Neuronal stem cell (in vitro differentiated cells): ENCODE data around the gene SARS1.

ENCODE experiments used
- DNase-seq: peaks from one replicate; pipeline ENCODE4 v3.0.0-alpha.2; 2013; ENCODE audit warnings: low spot score
- H2AFZ ChIP-seq: one replicate; pipeline ENCODE4 v1.6.1; 2013; ENCODE audit warnings: mild to moderate bottlenecking, low read length, inconsistent platforms
- H2AK5ac ChIP-seq: 2 replicates; pipeline ENCODE4 v1.6.1; 2013; ENCODE audit warnings: low read depth, mild to moderate bottlenecking, inconsistent platforms, low read length, moderate library complexity, mixed read lengths
- H2BK120ac ChIP-seq: 2 replicates; pipeline ENCODE4 v1.6.1; 2013; ENCODE audit warnings: low read depth, mild to moderate bottlenecking, inconsistent platforms, low read length, moderate library complexity, mixed read lengths
- H2BK12ac ChIP-seq: one replicate; pipeline ENCODE4 v1.6.1; 2013; ENCODE audit warnings: low read length, inconsistent platforms
- H2BK15ac ChIP-seq: 2 replicates; pipeline ENCODE4 v1.6.1; 2013; ENCODE audit warnings: mild to moderate bottlenecking, low read length, inconsistent platforms, mixed read lengths
- H2BK5ac ChIP-seq: one replicate; pipeline ENCODE4 v1.6.1; 2013; ENCODE audit warnings: inconsistent platforms, mild to moderate bottlenecking, low read length, moderate library complexity
- H3K14ac ChIP-seq: one replicate; pipeline ENCODE4 v1.6.1; 2013; ENCODE audit warnings: low read length, inconsistent platforms
- H3K18ac ChIP-seq: 2 replicates; pipeline ENCODE4 v1.6.1; 2013; ENCODE audit warnings: low read length, inconsistent platforms
- H3K23ac ChIP-seq: 2 replicates; pipeline ENCODE4 v1.6.1; 2013; ENCODE audit warnings: low read depth, mild to moderate bottlenecking, mixed read lengths, low read length, inconsistent platforms; ENCODE audit not compliant: poor library complexity
- H3K27ac ChIP-seq: replicated peaks from 3 replicates; pipeline ENCODE4 v1.5.1; 2013; ENCODE audit warnings: low read length, inconsistent platforms
- H3K27me3 ChIP-seq, 3 experiments: 2 replicates each; pipeline ENCODE4 v1.6.1; 2013; ENCODE audit warnings: low read length in 3 of 3, mild to moderate bottlenecking in 2 of 3, inconsistent platforms in 1 of 3, low read depth in 1 of 3, mixed read lengths in 1 of 3, moderate library complexity in 1 of 3; ENCODE audit not compliant: control insufficient read depth in 3 of 3, insufficient read depth in 3 of 3
- H3K36me3 ChIP-seq, 2 donors: replicated peaks in 1 of 2; 2 replicates each; pipeline ENCODE4 v1.6.1; 2013; ENCODE audit warnings: low read length in 2 of 2; ENCODE audit not compliant: control insufficient read depth in 2 of 2, insufficient read depth in 2 of 2
- H3K4ac ChIP-seq: 2 replicates; pipeline ENCODE4 v1.6.1; 2013; ENCODE audit warnings: inconsistent platforms, mild to moderate bottlenecking, low read length, moderate library complexity
- H3K4me1 ChIP-seq, 2 donors: 1 replicate in 1 of 2; 2 replicates in 1 of 2; pipeline ENCODE4 v1.6.1; 2013; ENCODE audit warnings: low read length in 2 of 2, low read depth in 1 of 2; ENCODE audit not compliant: control insufficient read depth in 2 of 2, insufficient read depth in 1 of 2
- H3K4me2 ChIP-seq: one replicate; pipeline ENCODE4 v1.6.1; 2013; ENCODE audit warnings: mild to moderate bottlenecking, low read length, inconsistent platforms; ENCODE audit not compliant: insufficient read depth, poor library complexity, severe bottlenecking
- H3K4me3 ChIP-seq, 2 donors: 2 replicates each; pipeline ENCODE4 v1.5.1; 2013; ENCODE audit warnings: low read length in 2 of 2, mild to moderate bottlenecking in 2 of 2, inconsistent platforms in 1 of 2, moderate library complexity in 1 of 2
- H3K79me1 ChIP-seq: one replicate; pipeline ENCODE4 v1.6.1; 2013; ENCODE audit warnings: low read depth, mild to moderate bottlenecking, inconsistent platforms, low read length, moderate library complexity
- H3K9ac ChIP-seq: one replicate; pipeline ENCODE4 v1.6.1; 2013; ENCODE audit warnings: mild to moderate bottlenecking, low read depth, low read length, inconsistent platforms; ENCODE audit not compliant: poor library complexity
- H3K9me3 ChIP-seq, 2 donors: replicated peaks in 1 of 2; 2 replicates each; pipeline versions ENCODE3 to v1.6.1; 2013; ENCODE audit warnings: low read length in 2 of 2, mild to moderate bottlenecking in 2 of 2, inconsistent platforms in 1 of 2, low read depth in 1 of 2, mixed read lengths in 1 of 2, moderate library complexity in 1 of 2; ENCODE audit not compliant: control insufficient read depth in 2 of 2, insufficient read depth in 1 of 2
- H4K8ac ChIP-seq: one replicate; pipeline ENCODE4 v1.6.1; 2013; ENCODE audit warnings: low read depth, mild to moderate bottlenecking, inconsistent platforms, low read length, moderate library complexity
- H4K91ac ChIP-seq: one replicate; pipeline ENCODE4 v1.6.1; 2013; ENCODE audit warnings: low read length, low read depth, mild to moderate bottlenecking, inconsistent platforms; ENCODE audit not compliant: poor library complexity
- whole genome bisulfite sequencing, 2 donors: extraction: QIAGEN DNeasy Blood & Tissue Kit; methylation state at CpG; one replicate each; pipeline ENCODE4 v1.1.7; 2013; ENCODE audit warnings: missing lambda C conversion rate in 2 of 2, mixed read lengths in 1 of 2; ENCODE audit not compliant: insufficient read length in 2 of 2, insufficient replicate concordance in 1 of 2; ENCODE audit errors: extremely low coverage in 2 of 2; 5-methylcytosine and 5-hydroxymethylcytosine counted together

Gene SARS1

DNA sequence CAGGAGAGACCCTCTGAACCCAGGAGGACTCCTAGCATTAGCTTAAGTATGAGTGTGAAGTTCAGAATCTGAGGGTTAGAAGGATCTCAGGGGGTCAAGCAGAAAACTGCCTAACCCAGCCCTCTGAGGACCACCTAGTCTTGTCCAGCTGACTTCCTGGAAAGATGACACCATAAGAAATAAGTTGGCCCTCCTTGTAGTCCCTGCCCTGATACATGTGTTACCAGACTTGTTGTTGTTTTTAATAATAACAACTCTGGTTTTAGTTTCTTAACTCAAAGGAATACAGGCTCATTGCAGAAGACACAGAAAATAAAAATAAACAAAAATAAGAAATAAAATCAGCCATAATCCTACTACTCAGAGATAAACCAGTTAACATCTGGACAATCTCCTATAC is 21.8 kb upstream of the SARS1 start:
- Histone ChIP-seq H3K9ac (no peak overlapping the region), H3K27ac (no peak overlapping the region), H3K36me3 (no peaks in the 10 kb centered on the region), H3K18ac (no peak overlapping the region), H3K4ac (no peak overlapping the region), H3K4me3 (no peak overlapping the region), H2BK5ac (no peak overlapping the region), H2BK15ac (no peak overlapping the region), H3K4me1 (peaks cover 0 to 2% of the 10 kb centered on the region in 2 donors), H4K8ac (no peak overlapping the region), H3K4me2 (no peak overlapping the region), H2BK12ac (no peak overlapping the region), H3K23ac (no peak overlapping the region), H2AFZ (no peak overlapping the region), H3K14ac (no peak overlapping the region), H3K79me1 (no peaks in the 10 kb centered on the region), H2AK5ac (no peak overlapping the region), H4K91ac (no peak overlapping the region), H3K9me3 (no peaks in the 10 kb centered on the region), H2BK120ac (no peak overlapping the region), H3K27me3 (peaks cover 0 to 2% (median 0%) of the 10 kb centered on the region in 3 experiments)
- no peak for DNase-seq

DNA sequence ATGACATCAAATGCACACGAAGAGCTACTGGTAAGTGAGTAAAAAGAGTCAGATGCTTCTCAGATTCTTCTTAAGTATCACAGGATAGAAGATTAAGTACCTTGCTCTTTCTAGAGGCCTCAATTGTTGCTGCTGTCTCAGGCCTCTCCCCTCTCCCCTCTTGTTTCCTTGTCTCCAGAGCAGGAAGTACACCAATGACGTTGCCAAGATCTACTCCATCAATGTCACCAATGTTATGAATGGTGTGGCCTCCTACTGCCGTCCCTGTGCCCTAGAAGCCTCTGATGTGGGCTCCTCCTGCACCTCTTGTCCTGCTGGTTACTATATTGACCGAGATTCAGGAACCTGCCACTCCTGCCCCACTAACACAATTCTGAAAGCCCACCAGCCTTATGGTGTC is 21.3 kb upstream of the SARS1 start:
- no peak overlapping the region for H2AFZ ChIP-seq
- no CpG with 5 or more reads among the region's 4 CpGs for WGBS, 2 donors
- DNase-seq, result no peak
- H3K9ac ChIP-seq, result no peak overlapping the region
- H3K23ac ChIP-seq, result no peak overlapping the region
- no peak overlapping the region for H2BK120ac ChIP-seq
- H4K91ac ChIP-seq, result no peak overlapping the region
- no peak overlapping the region for H2AK5ac ChIP-seq
- H3K4me1 ChIP-seq, result peaks cover 0 to 4% of the 10 kb centered on the region in 2 donors
- H3K9me3 ChIP-seq, result no peaks in the 10 kb centered on the region
- no peak overlapping the region for H3K4ac ChIP-seq
- no peak overlapping the region for H3K4me3 ChIP-seq
- H3K36me3 ChIP-seq, result no peaks in the 10 kb centered on the region
- no peak overlapping the region for H4K8ac ChIP-seq
- H3K14ac ChIP-seq, result no peak overlapping the region
- no peak overlapping the region for H2BK12ac ChIP-seq
- no peak overlapping the region for H3K4me2 ChIP-seq
- no peak overlapping the region for H3K27ac ChIP-seq
- no peaks in the 10 kb centered on the region for H3K79me1 ChIP-seq
- no peak overlapping the region for H2BK5ac ChIP-seq
- no peak overlapping the region for H3K18ac ChIP-seq
- H2BK15ac ChIP-seq, result no peak overlapping the region
- H3K27me3 ChIP-seq, result peaks cover 0 to 2% (median 0%) of the 10 kb centered on the region in 3 experiments

DNA sequence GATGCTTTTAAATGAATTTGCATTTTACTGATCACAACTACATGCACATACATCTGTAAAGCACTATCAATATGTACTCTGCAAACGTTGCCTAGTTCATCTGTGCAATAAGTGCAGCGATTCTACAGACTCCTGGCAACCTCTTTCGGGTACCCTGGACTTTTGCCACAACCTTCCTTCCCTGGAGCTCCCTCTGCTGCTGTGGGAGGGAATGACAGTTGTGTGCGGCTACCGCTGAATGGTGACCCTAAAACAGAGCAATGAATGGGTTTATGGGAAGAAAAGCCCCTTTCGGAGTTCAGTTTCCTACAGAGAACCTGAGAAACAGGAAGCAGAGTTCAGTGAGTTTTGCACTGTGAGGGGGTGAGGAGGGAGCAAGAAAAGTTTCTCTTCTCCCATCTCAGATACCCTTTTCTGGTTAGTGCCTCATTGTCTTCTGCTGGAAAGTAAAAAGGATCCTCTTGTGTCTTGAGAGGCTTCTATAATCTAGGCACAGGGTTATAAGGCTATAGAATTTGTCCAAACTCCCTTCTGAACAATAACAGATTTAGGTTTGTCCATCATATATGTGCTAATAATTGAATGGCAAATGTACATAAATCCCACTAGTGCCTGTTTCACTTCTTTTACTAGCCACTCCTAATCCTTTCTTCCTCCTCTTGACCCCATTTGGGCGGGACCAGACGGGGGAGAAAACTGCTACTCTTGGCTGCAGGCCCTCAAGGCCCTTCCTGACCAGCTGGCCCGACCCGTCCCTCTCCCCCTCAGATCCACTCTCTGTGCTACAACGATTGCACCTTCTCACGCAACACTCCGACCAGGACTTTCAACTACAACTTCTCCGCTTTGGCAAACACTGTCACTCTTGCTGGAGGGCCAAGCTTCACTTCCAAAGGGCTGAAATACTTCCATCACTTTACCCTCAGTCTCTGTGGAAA is 19.8 kb upstream of the SARS1 start:
- Histone ChIP-seq H3K18ac (no peak overlapping the region), H3K14ac (no peak overlapping the region), H2BK12ac (no peak overlapping the region), H3K79me1 (no peaks in the 10 kb centered on the region), H3K4me1 (peaks cover 0 to 8% of the 10 kb centered on the region in 2 donors), H3K9me3 (no peaks in the 10 kb centered on the region), H4K8ac (no peak overlapping the region), H3K4me3 (no peak overlapping the region), H2BK5ac (no peak overlapping the region), H3K9ac (no peak overlapping the region), H3K36me3 (no peaks in the 10 kb centered on the region), H2AK5ac (no peak overlapping the region), H3K27me3 (no peaks in the 10 kb centered on the region), H2AFZ (peak overlapping the region; percentile 1), H3K23ac (no peak overlapping the region), H3K27ac (no peak overlapping the region), H3K4ac (no peak overlapping the region), H2BK15ac (no peak overlapping the region), H4K91ac (no peak overlapping the region), H3K4me2 (no peak overlapping the region), H2BK120ac (no peak overlapping the region)
- peak; percentile 20 for DNase-seq
- WGBS, 2 donors, result no CpG with 5 or more reads among the region's 14 CpGs

DNA sequence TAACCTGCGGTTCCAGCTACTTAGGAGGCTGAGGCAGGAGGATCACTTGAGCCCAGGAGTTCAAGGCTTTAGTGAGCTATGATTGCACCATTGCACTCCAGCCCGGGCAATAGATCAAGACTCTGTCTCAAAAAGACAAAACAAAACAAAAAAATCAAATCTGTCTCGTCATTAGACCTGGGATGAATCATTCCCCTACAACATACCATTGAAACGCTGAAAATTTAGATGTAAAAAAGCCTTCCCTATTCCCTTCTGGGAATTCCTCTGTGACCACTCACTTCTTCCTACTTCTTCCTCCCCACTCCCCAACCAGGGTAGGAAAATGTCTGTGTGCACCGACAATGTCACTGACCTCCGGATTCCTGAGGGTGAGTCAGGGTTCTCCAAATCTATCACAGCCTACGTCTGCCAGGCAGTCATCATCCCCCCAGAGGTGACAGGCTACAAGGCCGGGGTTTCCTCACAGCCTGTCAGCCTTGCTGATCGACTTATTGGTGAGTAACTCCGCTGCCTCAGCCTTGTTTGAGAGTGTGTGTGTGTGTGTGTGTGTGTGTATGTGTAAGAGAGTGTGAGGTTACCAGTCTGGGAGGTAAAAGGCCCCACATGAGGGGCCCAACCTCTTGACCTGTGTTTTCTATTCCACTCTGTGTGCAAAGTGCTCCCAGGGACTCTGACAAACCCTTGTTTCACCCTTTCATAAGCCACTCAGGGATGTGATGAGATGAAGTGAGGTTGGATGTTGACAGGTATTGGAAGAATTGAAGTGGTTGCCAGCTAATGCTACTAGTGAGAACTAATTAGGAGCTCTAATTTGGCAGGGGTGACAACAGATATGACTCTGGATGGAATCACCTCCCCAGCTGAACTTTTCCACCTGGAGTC is 16.3 kb upstream of the SARS1 start:
- Histone ChIP-seq H3K27me3 (no peaks in the 10 kb centered on the region), H2BK15ac (no peak overlapping the region), H3K4ac (peak overlapping the region; percentile 31), H3K79me1 (no peaks in the 10 kb centered on the region), H3K4me3 (no peak overlapping the region), H3K36me3 (no peaks in the 10 kb centered on the region), H3K27ac (no peak overlapping the region), H2AFZ (peak overlapping the region; percentile 73), H3K14ac (no peak overlapping the region), H2AK5ac (no peak overlapping the region), H3K9ac (no peak overlapping the region), H3K9me3 (no peaks in the 10 kb centered on the region), H4K8ac (no peak overlapping the region), H2BK12ac (no peak overlapping the region), H2BK5ac (no peak overlapping the region), H3K4me2 (no peak overlapping the region), H3K23ac (no peak overlapping the region), H4K91ac (no peak overlapping the region), H3K18ac (peak overlapping the region; percentile 31), H3K4me1 (peaks cover 4 to 12% of the 10 kb centered on the region in 2 donors), H2BK120ac (no peak overlapping the region)
- peak; percentile 12 for DNase-seq
- no CpG with 5 or more reads among the region's 10 CpGs for WGBS, 2 donors
